ENCODE measurements around the gene LRRTM4. TPM values are rescaled to one million over a fixed set of nuclear protein-coding genes. Genes with fewer than 3 reads are reported as not detected.

The LRRTM4 gene
- total RNA-seq, 6 donors from 2014 or later = 0.29 to 0.61 TPM; not detected in 4

- no peaks in the 10 kb centered on the region for H3K27me3 ChIP-seq
- TF ChIP-seq CTCF (IDR thresholded peaks at IDR 0.05) = no peak
- no peak for TF ChIP-seq POLR2A (IDR thresholded peaks at IDR 0.05)
- no peak for TF ChIP-seq POLR2AphosphoS5 (IDR thresholded peaks at IDR 0.05)
- no peak for TF ChIP-seq EP300 (IDR thresholded peaks at IDR 0.05)
- WGBS, 2 donors = 67% methylated on average over 2 of the region's 2 CpGs
- no peak overlapping the region for H3K4me3 ChIP-seq
- no peak overlapping the region for H3K27ac ChIP-seq
- no peak for ATAC-seq (ENCODE audit: low FRiP score in 2 of 2)
- H3K4me1 ChIP-seq = no peaks in the 10 kb centered on the region
- no peaks in the 10 kb centered on the region for H3K9me3 ChIP-seq
- H3K36me3 ChIP-seq = no peaks in the 10 kb centered on the region
- DNase-seq = no peak
Measured at GRCh38 chr2:76965772-76966171, 556.4 kb downstream of the LRRTM4 start.

- Histone ChIP-seq H3K27me3 (no peaks in the 10 kb centered on the region), H3K4me3 (no peak overlapping the region), H3K4me1 (no peaks in the 10 kb centered on the region), H3K9me3 (no peaks in the 10 kb centered on the region), H3K27ac (no peak overlapping the region), H3K36me3 (no peaks in the 10 kb centered on the region)
- 13 to 29% methylated on average over 3 of the region's 3 CpGs for WGBS, 2 donors
- no peak for TF ChIP-seq EP300 (IDR thresholded peaks at IDR 0.05)
- no peak for ATAC-seq (ENCODE audit: low FRiP score in 2 of 2)
- no peak for DNase-seq
Measured at GRCh38 chr2:76958749-76959148, 563.4 kb downstream of the LRRTM4 start.

- Histone ChIP-seq H3K4me1 (no peaks in the 10 kb centered on the region), H3K9me3 (no peaks in the 10 kb centered on the region), H3K4me3 (no peak overlapping the region), H3K27me3 (no peaks in the 10 kb centered on the region), H3K27ac (no peak overlapping the region), H3K36me3 (no peaks in the 10 kb centered on the region)
- TF ChIP-seq CTCF (IDR thresholded peaks at IDR 0.05) (peak; percentile 32 to 72 (median 56)), POLR2A (IDR thresholded peaks at IDR 0.05) (no peak)
- 60 to 66% methylated on average over 3 of the region's 3 CpGs for WGBS, 2 donors
- DNase-seq = peak in 1 of 2 donors; percentile 16
- peak in 1 of 2 donors; percentile 65 for ATAC-seq (ENCODE audit: low FRiP score in 2 of 2)
Measured at GRCh38 chr2:76953733-76954347, 568.3 kb downstream of the LRRTM4 start.

GRCh38 chr2:76946631-76947145 is 575.5 kb downstream of the LRRTM4 start:
- 39 to 44% methylated on average over 2 of the region's 2 CpGs for WGBS, 2 donors
- H3K36me3 ChIP-seq = no peaks in the 10 kb centered on the region
- no peak for DNase-seq

GRCh38 chr2:76940559-76940958 is 581.6 kb downstream of the LRRTM4 start:
- Histone ChIP-seq H3K4me3 (no peak overlapping the region), H3K27ac (no peak overlapping the region), H3K9me3 (no peaks in the 10 kb centered on the region), H3K27me3 (no peaks in the 10 kb centered on the region), H3K36me3 (no peaks in the 10 kb centered on the region), H3K4me1 (no peaks in the 10 kb centered on the region)
- WGBS, 2 donors = 68 to 77% methylated on average over 3 of the region's 3 CpGs
- no peak for DNase-seq
- no peak for ATAC-seq (ENCODE audit: low FRiP score in 2 of 2)
- TF ChIP-seq EP300 (IDR thresholded peaks at IDR 0.05) = no peak
- no peak for TF ChIP-seq CTCF (IDR thresholded peaks at IDR 0.05)
- TF ChIP-seq POLR2A (IDR thresholded peaks at IDR 0.05) = no peak
- no peak for TF ChIP-seq POLR2AphosphoS5 (IDR thresholded peaks at IDR 0.05)

More at GRCh38 chr2:76946631-76947145, 575.5 kb downstream of the LRRTM4 start:
- no peaks in the 10 kb centered on the region for H3K9me3 ChIP-seq
- no peak overlapping the region for H3K27ac ChIP-seq
- H3K4me1 ChIP-seq = peaks cover 0 to 6% (median 3%) of the 10 kb centered on the region in 4 donors
- TF ChIP-seq CTCF (IDR thresholded peaks at IDR 0.05) = no peak
- no peak for TF ChIP-seq POLR2A (IDR thresholded peaks at IDR 0.05)
- no peak for TF ChIP-seq EP300 (IDR thresholded peaks at IDR 0.05)
- no peak for TF ChIP-seq POLR2AphosphoS5 (IDR thresholded peaks at IDR 0.05)
- no peak overlapping the region for H3K4me3 ChIP-seq
- ATAC-seq (ENCODE audit: low FRiP score in 2 of 2) = no peak
- no peaks in the 10 kb centered on the region for H3K27me3 ChIP-seq

Data from upper lobe of left lung (tissue), 6 donors.